IMR-90 (cell line): Measurements from ENCODE around the gene CEP135. TPM values are rescaled to one million over a fixed set of nuclear protein-coding genes. Genes with fewer than 3 reads are reported as not detected.
A peak's percentile ranks its signal among the peaks of the same experiment; 100 is the strongest.

ENCODE experiments used
- ATAC-seq: fragments of 200-7000 bp; cut with Tn5 transposase; 2 replicates; pipeline ENCODE4 v1.9.1; 2020; ENCODE audit warnings: low read depth, mild to moderate bottlenecking, moderate library complexity
- BruUV-seq: library from RNA; stranded (reverse); fragments of 400-500 nt; replicated peaks from 2 replicates; lab custom pipeline; 2021; lab: Mats Ljungman, UMichigan
- CTCF ChIA-PET: fragments of 300-600 bp; formaldehyde crosslinking; extraction: SDS; loops from one replicate; lab custom pipeline; 2021; ENCODE audit warnings: antibody characterized with exemption; lab: Yijun Ruan, JAX
- POLR2A ChIA-PET: fragments of 300-600 bp; sonication (Branson Sonifier 250); formaldehyde crosslinking; loops from one replicate; lab custom pipeline; 2022; ENCODE audit warnings: antibody characterized with exemption; ENCODE audit not compliant: unreplicated experiment; lab: Charles Lee
- DNase-seq: peaks from one replicate; pipeline ENCODE4 v3.0.0; 2013
- H2AFZ ChIP-seq: replicated peaks from 2 replicates; pipeline ENCODE3; 2013; ENCODE audit warnings: low read length, mild to moderate bottlenecking; ENCODE audit not compliant: poor library complexity
- H2AK5ac ChIP-seq: 2 replicates; pipeline ENCODE4 v1.6.1; 2013; ENCODE audit warnings: low read depth, low read length, inconsistent platforms
- H2AK9ac ChIP-seq: replicated peaks from 2 replicates; pipeline ENCODE3; 2013; ENCODE audit warnings: mild to moderate bottlenecking, low read depth, low read length, moderate library complexity; ENCODE audit not compliant: poor library complexity
- H2BK120ac ChIP-seq: 2 replicates; pipeline ENCODE4 v1.6.1; 2013; ENCODE audit warnings: low read depth, low read length, inconsistent platforms
- H2BK15ac ChIP-seq: 3 replicates; pipeline ENCODE4 v1.6.1; 2013; ENCODE audit warnings: low read depth, low read length, inconsistent platforms
- H2BK20ac ChIP-seq: 2 replicates; pipeline ENCODE4 v1.6.1; 2013; ENCODE audit warnings: low read depth, mild to moderate bottlenecking, inconsistent platforms, low read length, moderate library complexity
- H2BK5ac ChIP-seq: 2 replicates; pipeline ENCODE4 v1.6.1; 2013; ENCODE audit warnings: mild to moderate bottlenecking, low read depth, low read length, inconsistent platforms; ENCODE audit not compliant: poor library complexity, severe bottlenecking
- H3K14ac ChIP-seq: replicated peaks from 2 replicates; pipeline ENCODE4 v1.6.1; 2013; ENCODE audit warnings: low read depth, low read length, inconsistent platforms
- H3K18ac ChIP-seq: 2 replicates; pipeline ENCODE4 v1.6.1; 2013; ENCODE audit warnings: low read depth, low read length, control low read depth
- H3K23ac ChIP-seq: 2 replicates; pipeline ENCODE4 v1.6.1; 2013; ENCODE audit warnings: low read depth, low read length, inconsistent platforms
- H3K27ac ChIP-seq: 2 replicates; pipeline ENCODE4 v1.5.1; 2013; ENCODE audit warnings: mild to moderate bottlenecking, control low read depth, low read length; ENCODE audit not compliant: insufficient read depth
- H3K27me3 ChIP-seq: 2 replicates; pipeline ENCODE4 v1.6.1; 2013; ENCODE audit warnings: low read length; ENCODE audit not compliant: control insufficient read depth, insufficient read depth
- H3K36me3 ChIP-seq: 2 replicates; pipeline ENCODE4 v1.6.1; 2013; ENCODE audit warnings: low read length, mixed read lengths; ENCODE audit not compliant: control insufficient read depth, insufficient read depth
- H3K4ac ChIP-seq: 2 replicates; pipeline ENCODE4 v1.6.1; 2013; ENCODE audit warnings: low read depth, low read length, inconsistent platforms
- H3K4me1 ChIP-seq: 2 replicates; pipeline ENCODE4 v1.6.1; 2013; ENCODE audit warnings: low read length, mixed read lengths; ENCODE audit not compliant: control insufficient read depth, insufficient read depth
- H3K4me2 ChIP-seq: 2 replicates; pipeline ENCODE4 v1.6.1; 2013; ENCODE audit warnings: low read depth, mild to moderate bottlenecking, control low read depth, low read length, moderate library complexity
- H3K4me3 ChIP-seq: 2 replicates; pipeline ENCODE4 v1.5.1; 2013; ENCODE audit warnings: low read depth, mild to moderate bottlenecking, control low read depth, low read length, moderate library complexity; ENCODE audit not compliant: insufficient read depth
- H3K56ac ChIP-seq: 2 replicates; pipeline ENCODE4 v1.6.1; 2013; ENCODE audit warnings: low read length, inconsistent platforms; ENCODE audit not compliant: insufficient read depth; ENCODE audit errors: extremely low read depth
- H3K79me1 ChIP-seq, 2 experiments: 2 replicates each; pipeline ENCODE4 v1.6.1; 2013; ENCODE audit warnings: low read length in 2 of 2, inconsistent platforms in 1 of 2, low read depth in 1 of 2
- H3K9ac ChIP-seq: 2 replicates; pipeline ENCODE4 v1.6.1; 2013; ENCODE audit warnings: low read depth, low read length, control low read depth
- H3K9me1 ChIP-seq: 2 replicates; pipeline ENCODE4 v1.6.1; 2013; ENCODE audit warnings: low read length, inconsistent platforms; ENCODE audit not compliant: insufficient read depth
- H3K9me3 ChIP-seq: 2 replicates; pipeline ENCODE4 v1.6.1; 2013; ENCODE audit warnings: low read length; ENCODE audit not compliant: control insufficient read depth, insufficient read depth
- H4K20me1 ChIP-seq: 2 replicates; pipeline ENCODE4 v1.6.1; 2013; ENCODE audit warnings: low read length, inconsistent platforms; ENCODE audit not compliant: insufficient read depth
- H4K5ac ChIP-seq: 2 replicates; pipeline ENCODE4 v1.6.1; 2013; ENCODE audit warnings: mild to moderate bottlenecking, low read depth, low read length, control low read depth
- H4K8ac ChIP-seq, 2 experiments: 2 replicates each; pipeline ENCODE4 v1.6.1; 2013; ENCODE audit warnings: low read depth in 2 of 2, low read length in 2 of 2, control low read depth in 1 of 2, inconsistent platforms in 1 of 2
- H4K91ac ChIP-seq: 2 replicates; pipeline ENCODE4 v1.6.1; 2013; ENCODE audit warnings: low read depth, low read length, inconsistent platforms; ENCODE audit not compliant: insufficient read depth
- BHLHE40 ChIP-seq: fragments of 150-350 bp; IDR thresholded peaks from 2 replicates; pipeline ENCODE4 v1.6.1; 2016; ENCODE audit warnings: mild to moderate bottlenecking, low read depth, low read length
- FOS ChIP-seq: fragments of 150-350 bp; IDR thresholded peaks from 2 replicates; pipeline ENCODE4 v1.6.1; 2016; ENCODE audit warnings: low read depth, low read length
- MAFK ChIP-seq: IDR thresholded peaks from 2 replicates; pipeline ENCODE4 v1.6.1; 2012; ENCODE audit warnings: low read depth, low read length, improper control_type of control experiment
- MXI1 ChIP-seq: IDR thresholded peaks from 2 replicates; pipeline ENCODE4 v1.6.1; 2012; ENCODE audit warnings: low read depth, mild to moderate bottlenecking, low read length, moderate library complexity, borderline replicate concordance
- RAD21 ChIP-seq: IDR thresholded peaks from 2 replicates; pipeline ENCODE4 v1.6.1; 2012; ENCODE audit warnings: low read length, improper control_type of control experiment
- RCOR1 ChIP-seq: IDR thresholded peaks from 2 replicates; pipeline ENCODE4 v1.6.1; 2012; ENCODE audit warnings: mild to moderate bottlenecking, low read length, improper control_type of control experiment; ENCODE audit not compliant: insufficient replicate concordance
- RFX5 ChIP-seq: IDR thresholded peaks from 2 replicates; pipeline ENCODE4 v1.8.0; 2012; ENCODE audit warnings: low read depth, mild to moderate bottlenecking, low read length, moderate library complexity
- WGBS, 2 experiments: methylation state at CpG; one replicate each; pipeline versions ENCODE4 v1.1.5 to v1.1.7; 2013; ENCODE audit warnings: missing lambda C conversion rate in 2 of 2; ENCODE audit not compliant: insufficient read length in 1 of 2; ENCODE audit errors: extremely low coverage in 2 of 2; 5-methylcytosine and 5-hydroxymethylcytosine counted together
- dilution Hi-C: fragments of 300-500 bp; cut with HindIII; formaldehyde crosslinking; loops from one replicate; pipeline ENCODE4 v1.14.3; 2018; ENCODE audit warnings: low sequenced_read_pairs; ENCODE audit not compliant: unreplicated experiment
- in situ Hi-C: fragments of 300-500 bp; cut with MboI; formaldehyde crosslinking; loops from 3 replicates; pipeline ENCODE4 v1.14.3; 2019; ENCODE audit warnings: low sequenced_read_pairs, inconsistent platforms, mixed read lengths
- intact Hi-C: fragments of 100-400 bp; cut with micrococcal nuclease; formaldehyde crosslinking; loops from 2 replicates; pipeline ENCODE4 v1.10.0; 2022
- polyA plus RNA-seq, 3 experiments: library from polyadenylated mRNA; depleted of rRNA; stranded (reverse); fragments of >200 nt; gene quantifications; 2 replicates each; pipeline ENCODE4 v1.2.3, GENCODE V29; 2012; ENCODE audit warnings: low replicate concordance in 1 of 3
- total RNA-seq: library from RNA; depleted of rRNA; stranded (reverse); fragments of >200 nt; gene quantifications from 2 replicates; pipeline ENCODE4 v1.2.3, GENCODE V29; 2012
- TF ChIP-seq, protein P1 (sequence below): fragments of 150-350 bp; IDR thresholded peaks from 2 replicates; pipeline ENCODE4 v1.6.1; 2016; ENCODE audit warnings: low read depth, mild to moderate bottlenecking, low read length, moderate library complexity, borderline replicate concordance
- TF ChIP-seq, protein P2 (sequence below): conservative IDR thresholded peaks from 2 replicates; pipeline ENCODE4 v1.5.1; 2012; ENCODE audit warnings: mild to moderate bottlenecking, low read depth, low read length, improper control_type of control experiment

The CEP135 gene
- total and polyA plus RNA-seq, 2 of the 4 experiments (the other 2 are of a cell fraction), result 2.7 to 3.2 TPM

DNA sequence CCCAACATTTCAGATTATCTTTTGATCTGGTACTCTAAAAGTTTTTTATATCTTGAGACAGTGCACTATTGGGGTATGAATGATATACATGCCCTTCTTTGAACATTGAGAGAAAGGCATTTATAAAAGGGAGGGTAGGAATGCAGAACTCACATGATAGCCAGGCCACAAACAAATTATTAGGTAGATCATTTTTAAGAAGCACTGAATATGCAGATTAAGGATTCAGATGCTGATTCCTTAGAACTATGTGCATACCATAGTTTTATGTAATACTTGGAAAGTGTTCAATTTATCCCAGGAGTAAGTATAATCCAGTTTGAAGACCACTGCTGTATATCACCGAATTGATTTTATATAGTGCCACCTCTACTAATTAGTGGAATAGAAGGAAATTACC is 18.6 kb downstream of the CEP135 start:
- peak; percentile 17; the same call in 1 of the 2 replicates for ATAC-seq
- no peak overlapping the region for H2BK120ac ChIP-seq
- no peaks in the 10 kb centered on the region for H3K4me1 ChIP-seq
- intact Hi-C loops, result no loop called here
- no peak overlapping the region for H2BK5ac ChIP-seq
- no peak overlapping the region for H2AK5ac ChIP-seq
- no peak overlapping the region for H3K23ac ChIP-seq
- no CpG with 5 or more reads among the region's 1 CpG for WGBS, 2 experiments
- H3K27ac ChIP-seq, result no peak overlapping the region
- H3K9ac ChIP-seq, result no peak overlapping the region
- no peaks in the 10 kb centered on the region for H3K27me3 ChIP-seq
- no peak overlapping the region for H3K4me3 ChIP-seq
- no peak overlapping the region for H3K4me2 ChIP-seq
- DNase-seq, result no peak
- no peak overlapping the region for H2AK9ac ChIP-seq
- no peak overlapping the region for H2BK15ac ChIP-seq
- peaks cover 0 to 5% of the 10 kb centered on the region in 2 experiments; a peak in 1 of 4 replicates for H3K79me1 ChIP-seq
- ChIA-PET CTCF (no interaction called here), POLR2A (no interaction called here)
- H4K20me1 ChIP-seq, result no peaks in the 10 kb centered on the region
- no peaks in the 10 kb centered on the region for H3K36me3 ChIP-seq
- no peaks in the 10 kb centered on the region for H3K9me3 ChIP-seq
- no peak overlapping the region for H4K8ac ChIP-seq
- H4K5ac ChIP-seq, result no peak overlapping the region
- in situ Hi-C loops, result no loop called here
- no peak overlapping the region for H3K14ac ChIP-seq
- no peak overlapping the region for H3K4ac ChIP-seq
- H3K18ac ChIP-seq, result no peak overlapping the region
- H3K9me1 ChIP-seq, result no peaks in the 10 kb centered on the region
- TF ChIP-seq, protein P1, sequence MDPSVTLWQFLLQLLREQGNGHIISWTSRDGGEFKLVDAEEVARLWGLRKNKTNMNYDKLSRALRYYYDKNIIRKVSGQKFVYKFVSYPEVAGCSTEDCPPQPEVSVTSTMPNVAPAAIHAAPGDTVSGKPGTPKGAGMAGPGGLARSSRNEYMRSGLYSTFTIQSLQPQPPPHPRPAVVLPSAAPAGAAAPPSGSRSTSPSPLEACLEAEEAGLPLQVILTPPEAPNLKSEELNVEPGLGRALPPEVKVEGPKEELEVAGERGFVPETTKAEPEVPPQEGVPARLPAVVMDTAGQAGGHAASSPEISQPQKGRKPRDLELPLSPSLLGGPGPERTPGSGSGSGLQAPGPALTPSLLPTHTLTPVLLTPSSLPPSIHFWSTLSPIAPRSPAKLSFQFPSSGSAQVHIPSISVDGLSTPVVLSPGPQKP, result no peak
- TF ChIP-seq MXI1 (no peak), FOS (no peak), RCOR1 (no peak), MAFK (no peak), RAD21 (no peak), BHLHE40 (no peak), RFX5 (no peak)
- TF ChIP-seq, protein P2, sequence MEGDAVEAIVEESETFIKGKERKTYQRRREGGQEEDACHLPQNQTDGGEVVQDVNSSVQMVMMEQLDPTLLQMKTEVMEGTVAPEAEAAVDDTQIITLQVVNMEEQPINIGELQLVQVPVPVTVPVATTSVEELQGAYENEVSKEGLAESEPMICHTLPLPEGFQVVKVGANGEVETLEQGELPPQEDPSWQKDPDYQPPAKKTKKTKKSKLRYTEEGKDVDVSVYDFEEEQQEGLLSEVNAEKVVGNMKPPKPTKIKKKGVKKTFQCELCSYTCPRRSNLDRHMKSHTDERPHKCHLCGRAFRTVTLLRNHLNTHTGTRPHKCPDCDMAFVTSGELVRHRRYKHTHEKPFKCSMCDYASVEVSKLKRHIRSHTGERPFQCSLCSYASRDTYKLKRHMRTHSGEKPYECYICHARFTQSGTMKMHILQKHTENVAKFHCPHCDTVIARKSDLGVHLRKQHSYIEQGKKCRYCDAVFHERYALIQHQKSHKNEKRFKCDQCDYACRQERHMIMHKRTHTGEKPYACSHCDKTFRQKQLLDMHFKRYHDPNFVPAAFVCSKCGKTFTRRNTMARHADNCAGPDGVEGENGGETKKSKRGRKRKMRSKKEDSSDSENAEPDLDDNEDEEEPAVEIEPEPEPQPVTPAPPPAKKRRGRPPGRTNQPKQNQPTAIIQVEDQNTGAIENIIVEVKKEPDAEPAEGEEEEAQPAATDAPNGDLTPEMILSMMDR, result no peak
- no peak overlapping the region for H2AFZ ChIP-seq
- dilution Hi-C loops, result no loop called here
- no peak overlapping the region for H4K91ac ChIP-seq
- no peak overlapping the region for H2BK20ac ChIP-seq
- no peak overlapping the region for H3K56ac ChIP-seq
- no TSS peak for BruUV-seq
